ENCODE results near the gene C16orf74.

DNA sequence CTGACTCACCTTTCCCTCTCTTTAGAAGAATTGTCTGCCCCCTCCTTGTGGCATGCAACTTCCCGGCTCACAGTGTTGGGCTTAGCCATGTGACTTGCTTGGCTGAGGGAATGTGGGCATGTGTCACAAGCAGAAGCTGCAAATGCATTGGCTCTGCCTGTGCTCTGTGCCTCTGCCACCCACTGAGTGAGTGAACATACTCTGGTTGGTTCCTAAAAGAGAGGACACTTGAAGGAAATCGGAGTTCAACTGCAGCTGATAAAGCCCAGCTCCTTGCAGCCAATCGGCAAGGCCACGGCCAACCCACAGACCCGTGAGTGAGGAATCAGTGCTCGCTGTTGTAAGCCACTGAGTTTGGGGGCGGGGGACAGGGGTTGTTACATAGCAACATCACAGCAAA, 51.3 kb downstream of the C16orf74 start:
- TF ChIP-seq, protein P1, sequence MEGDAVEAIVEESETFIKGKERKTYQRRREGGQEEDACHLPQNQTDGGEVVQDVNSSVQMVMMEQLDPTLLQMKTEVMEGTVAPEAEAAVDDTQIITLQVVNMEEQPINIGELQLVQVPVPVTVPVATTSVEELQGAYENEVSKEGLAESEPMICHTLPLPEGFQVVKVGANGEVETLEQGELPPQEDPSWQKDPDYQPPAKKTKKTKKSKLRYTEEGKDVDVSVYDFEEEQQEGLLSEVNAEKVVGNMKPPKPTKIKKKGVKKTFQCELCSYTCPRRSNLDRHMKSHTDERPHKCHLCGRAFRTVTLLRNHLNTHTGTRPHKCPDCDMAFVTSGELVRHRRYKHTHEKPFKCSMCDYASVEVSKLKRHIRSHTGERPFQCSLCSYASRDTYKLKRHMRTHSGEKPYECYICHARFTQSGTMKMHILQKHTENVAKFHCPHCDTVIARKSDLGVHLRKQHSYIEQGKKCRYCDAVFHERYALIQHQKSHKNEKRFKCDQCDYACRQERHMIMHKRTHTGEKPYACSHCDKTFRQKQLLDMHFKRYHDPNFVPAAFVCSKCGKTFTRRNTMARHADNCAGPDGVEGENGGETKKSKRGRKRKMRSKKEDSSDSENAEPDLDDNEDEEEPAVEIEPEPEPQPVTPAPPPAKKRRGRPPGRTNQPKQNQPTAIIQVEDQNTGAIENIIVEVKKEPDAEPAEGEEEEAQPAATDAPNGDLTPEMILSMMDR (IDR thresholded peaks at IDR 0.05; ENCODE audit: poor library complexity): no peak
- TF ChIP-seq EZH2 (IDR thresholded peaks at IDR 0.05; ENCODE audit: borderline replicate concordance) (no peak), EZH2phosphoT487 (IDR thresholded peaks at IDR 0.05; ENCODE audit: low read depth, severe bottlenecking, unreplicated experiment) (no peak)
